ACHN (cell line): ENCODE measurements around the gene CTDSP2.
"Not testable (repeated sequence)": the region's sequence is repeated elsewhere in the genome, so short reads cannot be mapped to it uniquely, and the experiment has no call there.

Experiments
- DNase-seq: peaks from one replicate; pipeline ENCODE4 v3.0.0-alpha.2; 2015
- in situ Hi-C: cut with HindIII; loops from 2 replicates; pipeline ENCODE4 v1.10.0; 2017; ENCODE audit warnings: low sequenced_read_pairs, low pct_ligation_motif_present, low pct_unique_long_range_greater_than_20kb

CTDSP2 gene

GRCh38 chr12:57822392-57823130, 24.0 kb downstream of the CTDSP2 start:
- in situ Hi-C loops = no loop called here
- no peak for DNase-seq

GRCh38 chr12:57821474-57822214, 24.9 kb downstream of the CTDSP2 start:
- in situ Hi-C loops = no loop called here
- DNase-seq = no peak

- in situ Hi-C loops = not testable (repeated sequence)
Observed at GRCh38 chr12:57821015-57821414, 25.5 kb downstream of the CTDSP2 start.

GRCh38 chr12:57820119-57820518, 26.4 kb downstream of the CTDSP2 start:
- DNase-seq, in situ Hi-C loops: not testable (repeated sequence)

More at GRCh38 chr12:57821015-57821414, 25.5 kb downstream of the CTDSP2 start:
- not testable (repeated sequence) for DNase-seq

- DNase-seq, in situ Hi-C loops: not testable (repeated sequence)
Observed at GRCh38 chr12:57817990-57818331, 28.6 kb downstream of the CTDSP2 start.

GRCh38 chr12:57817261-57817989, 29.1 kb downstream of the CTDSP2 start:
- in situ Hi-C loops = no loop called here

GRCh38 chr12:57816855-57817151, 29.7 kb downstream of the CTDSP2 start:
- in situ Hi-C loops = no loop called here
- no peak for DNase-seq

More at GRCh38 chr12:57817261-57817989, 29.1 kb downstream of the CTDSP2 start:
- no peak for DNase-seq

GRCh38 chr12:57816001-57816854, 30.3 kb downstream of the CTDSP2 start:
- in situ Hi-C loops = no loop called here
- DNase-seq = no peak

- in situ Hi-C loops = no loop called here
Observed at GRCh38 chr12:57815177-57816000, 31.1 kb downstream of the CTDSP2 start.

GRCh38 chr12:57813971-57814772, 32.4 kb downstream of the CTDSP2 start:
- DNase-seq = no peak
- in situ Hi-C loops = no loop called here

More at GRCh38 chr12:57815177-57816000, 31.1 kb downstream of the CTDSP2 start:
- peak; percentile 19 for DNase-seq

- DNase-seq = no peak
- in situ Hi-C loops = no loop called here
Observed at GRCh38 chr12:57813111-57813970, 33.2 kb downstream of the CTDSP2 start.

- no peak for DNase-seq
- in situ Hi-C loops = no loop called here
Observed at GRCh38 chr12:57811028-57811755, 35.3 kb downstream of the CTDSP2 start.

GRCh38 chr12:57810450-57810849, 36.1 kb downstream of the CTDSP2 start:
- DNase-seq = peak; percentile 51
- in situ Hi-C loops = no loop called here

- in situ Hi-C loops = no loop called here
- no peak for DNase-seq
Observed at GRCh38 chr12:57809425-57809824, 37.1 kb downstream of the CTDSP2 start.

- in situ Hi-C loops = no loop called here
- DNase-seq = no peak
Observed at GRCh38 chr12:57808351-57808750, 38.2 kb downstream of the CTDSP2 start.

- in situ Hi-C loops = no loop called here
- no peak for DNase-seq
Observed at GRCh38 chr12:57807285-57807684, 39.2 kb downstream of the CTDSP2 start.
